Thyroid gland (tissue), 4 donors: ENCODE data around the gene ZNF117.

ENCODE experiments used
- POLR2A ChIP-seq, 2 donors: fragments of 450-650 bp; IDR thresholded peaks; one replicate each; pipeline ENCODE4 v1.6.1; 2017; ENCODE audit warnings: antibody characterized with exemption in 2 of 2, mild to moderate bottlenecking in 2 of 2, moderate library complexity in 1 of 2
- TF ChIP-seq, protein P1 (sequence below), 6 experiments: fragments of 200-600 bp in 3 of 6; fragments of 450-650 bp in 3 of 6; sonication (generic) in 3 of 6; IDR thresholded peaks; one replicate each; pipeline ENCODE4 v1.5.1; 2016 to 2019; ENCODE audit warnings: antibody characterized with exemption in 6 of 6, mild to moderate bottlenecking in 2 of 6, inconsistent platforms in 1 of 6, moderate library complexity in 1 of 6

DNA sequence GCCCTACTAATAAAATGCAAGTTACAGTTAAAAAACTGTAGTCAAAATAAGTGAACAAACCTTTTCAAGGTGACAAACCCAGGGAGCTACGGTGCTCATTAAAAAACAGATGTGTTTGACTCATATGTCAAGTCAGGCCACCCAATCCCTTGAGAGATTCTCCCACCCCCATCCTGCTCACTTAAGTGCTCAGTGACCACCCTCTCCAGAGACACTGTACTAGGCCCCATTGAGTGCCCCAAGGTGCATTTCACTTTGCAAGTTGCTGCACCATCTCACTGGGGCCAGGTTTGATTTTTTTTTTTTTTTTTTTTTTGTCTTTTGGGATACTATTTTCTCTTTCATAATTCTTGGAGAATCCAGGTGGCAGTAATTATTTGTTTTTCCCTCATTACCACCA, 13.7 kb upstream of the ZNF117 start:
- TF ChIP-seq, protein P1, sequence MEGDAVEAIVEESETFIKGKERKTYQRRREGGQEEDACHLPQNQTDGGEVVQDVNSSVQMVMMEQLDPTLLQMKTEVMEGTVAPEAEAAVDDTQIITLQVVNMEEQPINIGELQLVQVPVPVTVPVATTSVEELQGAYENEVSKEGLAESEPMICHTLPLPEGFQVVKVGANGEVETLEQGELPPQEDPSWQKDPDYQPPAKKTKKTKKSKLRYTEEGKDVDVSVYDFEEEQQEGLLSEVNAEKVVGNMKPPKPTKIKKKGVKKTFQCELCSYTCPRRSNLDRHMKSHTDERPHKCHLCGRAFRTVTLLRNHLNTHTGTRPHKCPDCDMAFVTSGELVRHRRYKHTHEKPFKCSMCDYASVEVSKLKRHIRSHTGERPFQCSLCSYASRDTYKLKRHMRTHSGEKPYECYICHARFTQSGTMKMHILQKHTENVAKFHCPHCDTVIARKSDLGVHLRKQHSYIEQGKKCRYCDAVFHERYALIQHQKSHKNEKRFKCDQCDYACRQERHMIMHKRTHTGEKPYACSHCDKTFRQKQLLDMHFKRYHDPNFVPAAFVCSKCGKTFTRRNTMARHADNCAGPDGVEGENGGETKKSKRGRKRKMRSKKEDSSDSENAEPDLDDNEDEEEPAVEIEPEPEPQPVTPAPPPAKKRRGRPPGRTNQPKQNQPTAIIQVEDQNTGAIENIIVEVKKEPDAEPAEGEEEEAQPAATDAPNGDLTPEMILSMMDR (IDR thresholded peaks at IDR 0.05), result no peak
- no peak for TF ChIP-seq POLR2A (IDR thresholded peaks at IDR 0.05)
